Left forelimb (tissue), 1 donor: Measurements from ENCODE around the gene GUCY2C.

ENCODE experiments used
- DNase-seq: peaks from one replicate; pipeline ENCODE4 v3.0.0-alpha.2; 2018; ENCODE audit warnings: low spot score

GUCY2C gene

GRCh38 chr12:14681625-14682024 lies 14.8 kb downstream of the GUCY2C start:
- no peak for DNase-seq

- no peak for DNase-seq
These were observed 15.2 kb downstream of the GUCY2C start for GRCh38 chr12:14681190-14681589.

GRCh38 chr12:14678547-14679150 lies 17.8 kb downstream of the GUCY2C start:
- no peak for DNase-seq

- no peak for DNase-seq
These were observed 27.8 kb downstream of the GUCY2C start for GRCh38 chr12:14668591-14668990.

GRCh38 chr12:14665354-14666348 lies 30.7 kb downstream of the GUCY2C start:
- DNase-seq, result no peak

- DNase-seq, result no peak
These were observed 31.9 kb downstream of the GUCY2C start for GRCh38 chr12:14664434-14665023.

GRCh38 chr12:14663002-14663401 lies 33.4 kb downstream of the GUCY2C start:
- DNase-seq, result no peak

- no peak for DNase-seq
These were observed 39.6 kb downstream of the GUCY2C start for GRCh38 chr12:14656846-14657245.

- DNase-seq, result no peak
These were observed 41.1 kb downstream of the GUCY2C start for GRCh38 chr12:14655284-14655683.

GRCh38 chr12:14654842-14655241 lies 41.6 kb downstream of the GUCY2C start:
- no peak for DNase-seq

- no peak for DNase-seq
These were observed 42.0 kb downstream of the GUCY2C start for GRCh38 chr12:14654416-14654815.

GRCh38 chr12:14652483-14652882 lies 43.9 kb downstream of the GUCY2C start:
- no peak for DNase-seq

- DNase-seq, result no peak
These were observed 45.0 kb downstream of the GUCY2C start for GRCh38 chr12:14651371-14651770.

- DNase-seq, result no peak
These were observed 45.6 kb downstream of the GUCY2C start for GRCh38 chr12:14650789-14651188.

GRCh38 chr12:14647028-14647750 lies 49.2 kb downstream of the GUCY2C start:
- no peak for DNase-seq

GRCh38 chr12:14643251-14643650 lies 53.1 kb downstream of the GUCY2C start:
- DNase-seq, result no peak

- DNase-seq, result no peak
These were observed 58.3 kb downstream of the GUCY2C start for GRCh38 chr12:14638066-14638465.

- no peak for DNase-seq
These were observed 60.6 kb downstream of the GUCY2C start for GRCh38 chr12:14635776-14636175.

GRCh38 chr12:14630793-14631192 lies 65.6 kb downstream of the GUCY2C start:
- DNase-seq, result no peak

GRCh38 chr12:14629832-14630710 lies 66.3 kb downstream of the GUCY2C start:
- peak; percentile 67 for DNase-seq

GRCh38 chr12:14628771-14629170 lies 67.6 kb downstream of the GUCY2C start:
- no peak for DNase-seq
